GM21529 (cell line): ENCODE results near the gene ETS1.

Source experiments
- ATAC-seq: cut with Tn5 transposase; IDR thresholded peaks from one replicate; pipeline ENCODE4 v1.9.1; 2021; ENCODE audit not compliant: unreplicated experiment

Gene ETS1

GRCh38 chr11:128594226-128594625, 6.9 kb upstream of the ETS1 start:
- ATAC-seq, result no peak

DNA sequence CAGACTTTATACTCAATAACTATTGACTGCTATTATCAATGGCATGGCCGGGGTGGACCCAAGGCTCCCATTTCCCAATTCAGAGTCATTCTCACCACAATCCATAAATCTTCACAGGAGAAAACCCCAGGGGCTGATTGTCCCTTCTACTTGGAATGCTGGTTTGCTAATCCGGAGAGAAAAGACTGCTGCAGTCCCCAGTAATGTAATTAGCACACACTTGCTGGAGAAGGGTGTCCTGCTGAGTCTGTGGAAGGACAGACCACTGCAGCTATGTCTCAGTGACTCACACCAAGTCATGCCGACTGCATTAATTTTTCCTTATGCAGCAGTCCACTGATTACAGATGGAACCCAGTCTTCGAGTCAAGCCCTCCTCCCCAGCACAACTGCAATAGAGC, 5.9 kb upstream of the ETS1 start:
- no peak for ATAC-seq

DNA sequence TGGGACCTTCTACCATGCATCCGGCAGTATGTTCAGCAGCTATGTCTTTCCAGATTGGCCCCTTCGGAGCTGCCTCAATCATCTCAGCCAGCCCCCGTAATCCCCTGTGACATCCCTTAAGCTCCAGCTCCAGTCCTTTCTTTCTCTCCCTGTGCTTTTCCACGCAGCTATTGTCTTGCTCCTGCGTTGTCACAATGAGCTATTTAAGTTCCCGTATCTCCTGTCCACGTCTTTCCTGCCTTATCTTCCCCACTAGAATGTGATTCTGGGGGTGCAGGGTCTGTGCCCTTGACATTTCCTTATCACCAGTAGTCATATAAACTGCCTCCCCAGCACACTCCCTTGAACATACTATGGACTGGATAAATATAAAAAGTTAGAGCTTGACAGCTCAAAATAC, 5.1 kb upstream of the ETS1 start:
- no peak for ATAC-seq

DNA sequence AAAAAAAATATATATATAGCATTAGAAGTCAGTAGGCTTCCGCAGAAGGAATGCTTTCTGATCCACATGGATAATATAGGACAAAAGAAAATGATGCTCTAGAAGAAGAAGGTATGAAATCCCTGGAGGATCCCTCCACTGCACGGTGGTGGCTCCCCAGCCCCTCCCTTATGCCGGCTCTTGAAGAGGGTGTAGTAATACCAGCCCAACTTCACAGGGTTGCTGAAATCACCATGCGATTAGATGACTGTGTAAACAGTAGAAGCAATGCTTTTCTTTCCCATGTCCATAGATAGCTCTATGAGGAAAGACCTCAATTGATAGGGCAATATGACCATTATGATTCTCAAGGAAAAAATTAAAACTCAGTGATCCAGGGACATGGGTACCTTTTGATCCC, 3.2 kb upstream of the ETS1 start:
- no peak for ATAC-seq

GRCh38 chr11:128589998-128590397, 2.6 kb upstream of the ETS1 start:
- no peak for ATAC-seq

GRCh38 chr11:128588093-128588492, 735 bp upstream of the ETS1 start:
- ATAC-seq, result no peak

DNA sequence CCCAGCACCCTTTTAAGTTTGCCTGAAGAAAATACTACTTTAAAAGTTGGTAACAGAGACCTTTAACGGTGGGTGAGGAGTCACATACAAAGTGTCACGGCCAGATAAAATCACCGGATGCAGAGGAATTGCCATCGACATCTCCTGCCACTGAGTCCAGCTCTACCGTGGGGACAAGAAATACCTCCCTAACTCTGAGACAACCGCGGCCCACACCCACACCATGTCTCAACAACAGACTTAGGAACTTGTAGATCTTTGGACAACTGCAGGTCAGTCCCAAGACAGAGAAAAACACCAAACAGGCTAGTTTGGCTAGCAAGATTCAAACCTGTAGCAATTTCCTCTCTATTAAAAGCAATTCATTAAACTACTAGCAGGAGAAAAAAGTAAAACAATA, 669 bp downstream of the ETS1 start:
- no peak for ATAC-seq

DNA sequence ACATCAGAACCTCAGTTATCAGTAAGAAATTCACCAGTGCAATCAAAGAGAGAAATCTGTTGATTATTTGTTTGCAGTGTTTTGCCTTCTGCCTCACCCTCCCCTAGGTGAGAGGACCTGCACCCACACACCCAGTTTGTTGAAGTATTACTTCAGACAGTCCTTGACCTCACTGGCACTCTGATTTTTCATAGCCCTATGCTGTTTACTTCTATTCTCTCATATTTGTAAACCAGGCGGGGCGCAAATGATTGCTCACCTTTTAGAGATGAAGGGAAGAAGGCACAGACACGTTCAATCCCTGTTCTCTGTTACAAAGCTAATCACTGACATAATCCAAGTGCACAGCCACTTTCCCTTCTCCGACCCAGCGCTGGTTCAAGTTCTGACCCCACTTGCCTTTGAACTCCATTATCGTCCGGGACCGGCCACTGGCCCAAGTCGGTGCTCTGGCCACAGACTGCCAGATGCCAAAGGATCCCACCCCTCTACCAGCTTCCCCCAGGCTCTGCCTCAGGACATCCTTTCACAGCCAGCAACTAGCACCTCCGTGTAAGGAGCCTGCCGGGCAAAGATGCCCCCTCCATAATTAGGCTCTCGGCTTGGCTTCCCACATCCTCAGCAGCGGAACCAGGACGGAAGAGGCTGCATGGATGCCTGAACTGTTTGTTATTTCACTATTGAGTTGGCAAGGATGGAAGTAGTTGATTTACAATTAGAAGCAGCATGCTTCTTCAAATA, 1.7 kb downstream of the ETS1 start:
- ATAC-seq, result no peak

DNA sequence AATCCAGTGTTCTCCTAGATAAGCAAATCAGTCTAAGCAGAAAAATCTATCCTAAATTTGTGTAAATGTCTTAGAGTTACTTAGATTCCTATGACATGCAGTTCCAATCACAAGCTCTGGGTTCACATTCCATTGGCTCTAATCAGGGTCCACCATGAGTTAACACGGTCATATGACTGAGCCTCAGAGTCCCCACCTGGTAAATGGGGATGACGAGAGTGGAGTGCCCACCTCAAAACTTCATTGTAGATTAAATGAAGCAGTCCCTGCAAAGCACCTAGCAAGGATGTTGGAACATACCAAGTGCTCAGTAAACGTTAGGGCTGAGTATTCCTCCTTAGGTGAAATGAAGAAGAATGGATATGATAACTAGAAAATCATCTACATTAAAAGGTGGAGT, 3.1 kb downstream of the ETS1 start:
- ATAC-seq, result no peak

DNA sequence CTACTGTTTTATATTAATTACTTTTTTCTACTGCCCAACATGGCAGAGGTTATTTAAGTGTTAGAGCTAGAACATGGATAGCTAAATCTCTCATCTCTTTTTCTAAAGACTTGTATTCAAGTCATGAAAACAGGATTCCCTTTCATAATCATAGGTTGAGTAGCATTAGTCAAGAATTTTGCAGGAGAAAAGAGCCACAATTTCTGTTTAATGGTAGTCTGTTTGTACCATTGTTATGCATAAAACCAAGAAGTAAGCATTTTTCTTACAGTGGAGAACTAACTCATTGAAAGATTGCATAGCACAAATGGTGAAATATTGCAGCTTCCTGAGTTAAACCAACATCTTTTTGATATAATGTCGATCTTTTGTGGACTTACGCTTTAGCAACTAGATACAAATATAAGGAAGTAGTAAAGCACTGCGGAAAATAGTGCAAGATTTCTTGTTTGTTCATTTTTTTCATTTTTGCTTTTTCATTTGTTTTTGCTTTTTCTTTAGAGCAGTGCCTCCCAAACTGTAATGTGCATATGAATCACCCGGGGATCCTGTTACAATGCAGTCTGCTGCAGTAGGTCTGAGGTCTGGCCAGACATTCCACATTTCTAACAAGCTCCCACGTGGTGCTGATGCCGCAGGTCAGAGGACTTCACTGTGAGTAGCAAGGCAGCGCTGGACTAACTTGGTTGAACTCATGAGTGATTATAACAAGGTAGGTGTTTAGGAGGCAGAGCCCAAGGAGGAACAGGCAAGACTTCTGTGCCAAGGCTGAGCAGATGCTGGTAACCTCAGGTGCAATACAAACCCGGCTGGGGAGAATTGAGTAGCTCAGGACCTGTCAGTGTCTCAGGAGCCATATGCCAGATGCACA, 4.6 kb downstream of the ETS1 start:
- no peak for ATAC-seq

DNA sequence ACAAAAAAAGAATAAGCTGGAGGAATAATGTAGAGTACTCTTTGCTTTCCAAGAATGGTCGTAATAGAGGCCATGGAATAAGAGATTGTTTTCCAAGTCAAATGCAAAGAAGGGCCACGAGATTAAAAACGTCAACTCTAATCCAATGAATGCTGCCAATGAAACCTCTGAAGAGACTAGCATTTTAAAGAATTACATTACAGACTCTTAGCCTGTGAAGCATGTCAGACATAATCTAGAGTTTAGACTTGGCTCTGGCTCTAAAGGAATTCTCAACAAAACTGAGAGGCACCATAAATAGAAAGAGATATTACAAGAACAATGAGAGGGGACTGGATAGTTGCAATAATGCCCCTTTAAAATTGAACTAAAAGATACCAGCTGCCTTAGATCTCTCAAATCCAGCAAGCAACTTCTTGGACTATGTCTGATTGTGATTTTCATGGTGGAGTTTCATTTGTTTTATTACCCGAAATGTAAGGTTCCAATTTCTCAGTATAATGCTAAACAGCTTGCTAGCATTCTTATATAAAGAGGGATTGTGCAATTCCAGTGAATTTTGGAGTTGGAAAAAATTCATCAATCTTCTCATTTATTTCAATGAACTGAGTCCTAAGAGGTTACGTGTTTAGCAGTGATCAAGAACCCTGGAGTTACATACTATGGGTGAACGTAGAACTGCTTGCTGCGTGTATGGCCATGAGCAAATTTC, 5.6 kb downstream of the ETS1 start:
- ATAC-seq, result no peak

DNA sequence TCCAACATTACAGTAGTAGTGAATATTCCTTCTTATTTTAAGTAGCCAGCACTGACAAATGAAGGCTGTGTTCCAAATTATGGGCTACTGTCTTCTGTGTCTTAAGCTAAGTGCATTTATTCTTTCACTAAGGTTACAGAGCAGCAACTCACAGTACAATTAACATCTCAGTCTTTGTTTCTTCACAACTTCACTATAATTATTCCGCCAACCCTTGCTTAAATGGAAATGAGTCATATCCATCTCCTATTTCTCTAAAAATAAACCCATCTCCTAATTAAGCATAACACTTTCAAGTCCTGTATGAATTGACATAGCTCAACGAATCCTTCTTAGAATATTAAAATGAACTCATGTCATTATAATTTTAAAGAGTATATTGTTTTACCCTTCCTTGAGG, 6.7 kb downstream of the ETS1 start:
- no peak for ATAC-seq

- peak; percentile 90 for ATAC-seq
Measured at GRCh38 chr11:128579798-128580504, 7.4 kb downstream of the ETS1 start.

DNA sequence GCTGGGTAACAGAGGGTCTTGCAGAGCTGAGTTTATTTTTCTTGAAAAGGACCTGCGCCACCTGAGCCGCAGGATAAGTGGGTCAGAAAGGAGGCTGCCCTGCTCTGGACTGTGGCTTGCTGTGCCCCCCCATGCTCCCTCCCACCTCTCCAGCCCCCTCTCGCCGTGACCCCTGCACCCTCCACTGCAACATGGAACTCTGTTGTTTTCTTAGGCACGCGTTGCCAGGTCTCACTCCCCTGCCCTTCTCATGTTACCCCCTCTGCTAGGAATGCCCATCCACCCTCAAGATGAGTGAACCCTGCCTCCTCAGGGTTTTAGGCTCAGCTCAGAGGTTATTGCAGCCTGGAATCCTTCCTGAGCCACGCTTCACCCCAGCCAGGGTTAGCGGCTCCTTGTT, 10.8 kb downstream of the ETS1 start:
- no peak for ATAC-seq

DNA sequence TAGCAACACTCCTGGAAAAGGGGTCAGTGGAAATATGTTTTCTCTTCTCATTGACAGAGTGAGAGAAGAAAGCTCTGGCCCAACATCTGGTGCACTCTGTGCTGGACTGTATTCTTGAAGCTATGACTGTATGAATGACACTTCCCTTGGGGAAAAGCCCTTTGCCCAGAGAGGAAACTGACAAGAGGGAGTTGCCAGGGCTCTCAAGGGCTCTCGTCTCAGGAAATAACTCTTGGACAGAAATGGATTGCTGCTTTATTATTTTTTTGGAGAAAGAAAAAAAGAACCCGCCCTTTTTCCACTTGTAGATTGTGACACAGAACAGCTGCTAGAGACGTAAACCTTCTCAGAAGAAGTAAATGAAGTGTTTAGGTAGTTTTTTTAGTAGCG, 11.4 kb downstream of the ETS1 start:
- no peak for ATAC-seq

GRCh38 chr11:128575174-128575960, 12.0 kb downstream of the ETS1 start:
- no peak for ATAC-seq

DNA sequence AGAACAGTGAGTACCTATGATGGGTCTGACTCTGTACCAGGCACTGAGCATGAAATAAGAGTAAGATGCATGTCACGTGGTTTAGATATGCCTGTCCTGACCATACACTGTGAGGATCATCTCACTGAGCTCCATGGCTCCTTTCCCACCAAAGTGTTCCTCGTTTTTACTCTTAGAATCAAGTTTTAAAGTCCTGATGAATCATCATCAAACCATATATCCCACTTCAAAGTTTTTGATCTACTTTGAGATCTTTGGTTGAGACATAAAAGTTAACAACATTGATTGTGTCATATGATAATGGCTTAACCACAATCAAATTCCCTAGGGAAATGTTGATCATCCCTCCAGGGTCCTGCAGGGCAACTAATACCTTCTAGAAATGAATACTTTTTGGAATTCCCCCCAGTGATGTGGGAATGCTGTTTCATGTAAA, 12.8 kb downstream of the ETS1 start:
- ATAC-seq, result no peak

- ATAC-seq, result no peak
Measured at GRCh38 chr11:128573638-128574037, 13.7 kb downstream of the ETS1 start.

- ATAC-seq, result no peak
Measured at GRCh38 chr11:128572965-128573364, 14.4 kb downstream of the ETS1 start.

GRCh38 chr11:128570632-128571031, 16.7 kb downstream of the ETS1 start:
- no peak for ATAC-seq
